Prostate gland (tissue), 2 donors: ENCODE measurements around the gene A1BG.

Experiments
- POLR2A ChIP-seq: fragments of 450-650 bp; IDR thresholded peaks from one replicate; pipeline ENCODE4 v1.6.1; 2016; ENCODE audit warnings: antibody characterized with exemption, mild to moderate bottlenecking
- TF ChIP-seq, protein P1 (sequence below), 4 experiments: fragments of 200-600 bp in 2 of 4; fragments of 450-650 bp in 2 of 4; sonication (generic) in 2 of 4; IDR thresholded peaks; 1 replicate in 3 of 4; 2 replicates in 1 of 4; pipeline ENCODE4 v1.5.1; 2016 to 2019; ENCODE audit warnings: antibody characterized with exemption in 4 of 4, mild to moderate bottlenecking in 2 of 4, moderate library complexity in 2 of 4

DNA sequence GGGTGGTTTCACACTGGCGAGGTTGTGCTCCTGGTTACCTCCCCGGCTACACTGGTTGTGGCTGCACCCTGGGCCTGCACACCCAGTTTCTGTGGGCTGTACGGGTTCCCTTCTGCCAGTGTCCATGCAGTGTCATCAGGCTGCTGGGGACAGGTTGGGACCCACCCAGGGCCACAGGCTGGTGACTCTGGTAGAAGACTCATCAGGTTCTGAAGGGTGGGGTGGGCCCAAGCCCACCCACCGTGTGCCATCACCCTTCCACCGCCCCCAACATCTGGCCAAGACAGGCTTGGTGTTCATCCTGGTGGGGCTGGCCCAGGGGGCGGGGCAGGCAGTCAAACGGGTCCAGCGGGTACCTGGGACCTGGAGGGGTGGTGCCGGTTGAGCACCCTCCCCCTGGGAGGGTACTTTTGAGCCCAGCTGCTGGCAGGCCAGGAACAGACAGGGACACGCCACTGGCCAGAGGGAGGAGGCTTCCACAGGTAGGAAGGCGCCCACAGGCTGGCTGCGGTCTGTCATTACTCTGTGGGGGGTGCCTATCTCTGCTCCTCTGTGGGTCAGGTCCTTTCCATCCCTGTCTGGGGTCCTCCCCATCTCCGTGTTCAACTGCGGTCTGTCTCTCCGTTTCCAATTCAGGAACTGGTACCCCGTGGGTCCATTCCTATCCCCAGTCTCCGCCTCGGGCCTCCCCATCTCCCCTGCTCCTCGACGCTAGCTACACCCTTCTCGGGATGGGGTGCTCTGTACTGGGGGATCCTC lies 42.1 kb upstream of the A1BG start, which contains the start of gene RNF225:
- TF ChIP-seq, protein P1, sequence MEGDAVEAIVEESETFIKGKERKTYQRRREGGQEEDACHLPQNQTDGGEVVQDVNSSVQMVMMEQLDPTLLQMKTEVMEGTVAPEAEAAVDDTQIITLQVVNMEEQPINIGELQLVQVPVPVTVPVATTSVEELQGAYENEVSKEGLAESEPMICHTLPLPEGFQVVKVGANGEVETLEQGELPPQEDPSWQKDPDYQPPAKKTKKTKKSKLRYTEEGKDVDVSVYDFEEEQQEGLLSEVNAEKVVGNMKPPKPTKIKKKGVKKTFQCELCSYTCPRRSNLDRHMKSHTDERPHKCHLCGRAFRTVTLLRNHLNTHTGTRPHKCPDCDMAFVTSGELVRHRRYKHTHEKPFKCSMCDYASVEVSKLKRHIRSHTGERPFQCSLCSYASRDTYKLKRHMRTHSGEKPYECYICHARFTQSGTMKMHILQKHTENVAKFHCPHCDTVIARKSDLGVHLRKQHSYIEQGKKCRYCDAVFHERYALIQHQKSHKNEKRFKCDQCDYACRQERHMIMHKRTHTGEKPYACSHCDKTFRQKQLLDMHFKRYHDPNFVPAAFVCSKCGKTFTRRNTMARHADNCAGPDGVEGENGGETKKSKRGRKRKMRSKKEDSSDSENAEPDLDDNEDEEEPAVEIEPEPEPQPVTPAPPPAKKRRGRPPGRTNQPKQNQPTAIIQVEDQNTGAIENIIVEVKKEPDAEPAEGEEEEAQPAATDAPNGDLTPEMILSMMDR (IDR thresholded peaks at IDR 0.05) = peak in 1 of 4 experiments; percentile 10
- TF ChIP-seq POLR2A = peak; percentile 87
